Gastroesophageal sphincter (tissue), 4 donors: ENCODE results near the gene FAM151B. TPM values are rescaled to one million over a fixed set of nuclear protein-coding genes. Genes with fewer than 3 reads are reported as not detected.
A peak's percentile ranks its signal among the peaks of the same experiment; 100 is the strongest.

Experiments used
- ATAC-seq: fragments of 150-250 bp; one replicate; pipeline ENCODE4 v1.9.1; 2016; ENCODE audit warnings: mild to moderate bottlenecking, moderate library complexity
- H3K27ac ChIP-seq, 4 donors: fragments of 200-600 bp; sonication (generic) in 3 of 4; 1 replicate in 3 of 4; 2 replicates in 1 of 4; pipeline ENCODE4 v1.5.1; 2016 to 2019
- H3K27me3 ChIP-seq: fragments of 200-600 bp; sonication (generic); one replicate; pipeline ENCODE4 v1.5.1; 2019
- H3K36me3 ChIP-seq, 2 donors: fragments of 200-600 bp; sonication (generic); one replicate each; pipeline ENCODE4 v1.5.1; 2019; ENCODE audit warnings: control low read depth in 1 of 2
- H3K4me1 ChIP-seq, 3 donors: fragments of 200-600 bp; sonication (generic); 1 replicate in 2 of 3; 2 replicates in 1 of 3; pipeline ENCODE4 v1.5.1; 2016 to 2019; ENCODE audit warnings: control low read depth in 2 of 3
- H3K4me3 ChIP-seq, 2 donors: fragments of 200-600 bp; sonication (generic); one replicate each; pipeline ENCODE4 v1.5.1; 2019; ENCODE audit warnings: mild to moderate bottlenecking in 1 of 2, moderate library complexity in 1 of 2
- H3K9me3 ChIP-seq, 3 donors: fragments of 200-600 bp; sonication (generic); one replicate each; pipeline ENCODE4 v1.5.1; 2017 to 2019; ENCODE audit warnings: control low read depth in 2 of 3
- EP300 ChIP-seq: sonication (generic); formaldehyde crosslinking; IDR thresholded peaks from one replicate; pipeline ENCODE4 v1.6.1; 2017; ENCODE audit warnings: antibody characterized with exemption, mild to moderate bottlenecking
- POLR2A ChIP-seq, 2 donors: fragments of 450-650 bp; IDR thresholded peaks; one replicate each; pipeline ENCODE4 v1.6.1; 2017; ENCODE audit warnings: antibody characterized with exemption in 2 of 2, mild to moderate bottlenecking in 2 of 2, moderate library complexity in 1 of 2
- POLR2AphosphoS5 ChIP-seq: sonication (generic); formaldehyde crosslinking; IDR thresholded peaks from one replicate; pipeline ENCODE4 v1.6.1; 2017; ENCODE audit warnings: antibody characterized with exemption
- WGBS, 2 donors: methylation state at CpG; one replicate each; pipeline ENCODE4 v1.1.5; 2018; ENCODE audit warnings: low coverage in 1 of 2; 5-methylcytosine and 5-hydroxymethylcytosine counted together
- total RNA-seq, 4 donors: library from RNA; depleted of rRNA; stranded (reverse); fragments of >200 nt; gene quantifications; one replicate each; pipeline ENCODE4 v1.1.0, GENCODE V29; 2016
- TF ChIP-seq, protein P1 (sequence below), 4 experiments: fragments of 200-600 bp in 2 of 4; fragments of 450-650 bp in 2 of 4; sonication (generic) in 1 of 4; IDR thresholded peaks; one replicate each; pipeline ENCODE4 v1.5.1; 2017 to 2019; ENCODE audit warnings: antibody characterized with exemption in 4 of 4, mild to moderate bottlenecking in 2 of 4, moderate library complexity in 2 of 4

FAM151B gene
- 10 to 100 TPM in 1 of 4 donors, 1 to 10 TPM in 3; 1.3 to 11.2 (median 3.3) TPM for total RNA-seq

DNA sequence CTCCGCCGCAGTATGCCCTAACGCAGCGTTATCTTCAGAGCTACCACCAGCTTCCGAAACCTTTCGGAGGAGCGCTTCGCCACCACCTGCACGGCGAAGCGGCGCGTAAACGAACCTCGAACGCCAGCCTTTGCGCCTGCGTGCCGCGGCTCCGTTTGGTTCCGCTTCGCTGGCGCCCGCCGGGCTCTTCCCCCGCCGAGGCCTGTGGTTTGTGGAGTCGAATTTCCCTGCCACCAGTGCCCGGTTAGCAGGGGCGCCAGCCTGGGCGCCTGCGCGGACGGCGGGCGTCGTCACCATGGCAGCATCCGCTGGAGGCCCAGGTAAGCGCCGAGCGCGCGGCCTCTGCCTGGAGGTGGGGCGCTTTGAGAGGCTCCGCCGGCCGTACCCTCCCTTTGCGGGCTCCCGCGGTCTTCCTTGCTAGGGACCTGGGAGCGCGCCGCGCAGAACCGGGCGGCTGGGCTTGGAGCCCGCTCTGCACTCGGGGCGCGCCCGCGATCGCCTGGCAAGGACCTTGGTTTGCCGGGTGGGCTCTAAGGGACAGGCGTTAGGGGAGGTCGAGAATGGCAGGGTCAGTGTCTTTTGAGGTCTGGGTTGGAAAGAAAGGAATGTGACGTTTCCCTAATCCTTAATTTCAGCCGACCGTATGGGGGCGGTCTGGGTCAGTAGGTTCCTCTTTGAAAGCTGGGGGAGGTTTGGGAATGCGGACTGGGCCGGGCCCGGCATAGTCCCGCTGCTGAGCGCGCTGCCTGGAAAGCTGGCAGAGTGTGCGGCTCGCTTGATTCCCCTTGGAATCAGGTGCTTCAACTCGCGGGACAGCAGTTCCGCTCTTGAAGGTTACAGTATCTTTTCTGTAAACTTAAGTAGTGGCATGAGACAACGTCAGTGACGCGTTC, at the start of gene FAM151B:
TSS of gene FAM151B (plus strand) at position 272 of the 893 bp plus-strand sequence. CDS start at position 296, 24 bp downstream.
- peaks cover 0 to 5% of the 10 kb centered on the region in 2 donors for H3K36me3 ChIP-seq
- peak within 1 kb of the TSS; percentile 0 to 87 (median 84) for H3K27ac ChIP-seq
- ATAC-seq = peak; percentile 92
- 1 to 2% methylated on average over 22 to 37 of the region's 85 CpGs for WGBS, 2 donors
- H3K9me3 ChIP-seq = peaks cover 0 to 9% (median 0%) of the 10 kb centered on the region in 3 donors
- TF ChIP-seq, protein P1, sequence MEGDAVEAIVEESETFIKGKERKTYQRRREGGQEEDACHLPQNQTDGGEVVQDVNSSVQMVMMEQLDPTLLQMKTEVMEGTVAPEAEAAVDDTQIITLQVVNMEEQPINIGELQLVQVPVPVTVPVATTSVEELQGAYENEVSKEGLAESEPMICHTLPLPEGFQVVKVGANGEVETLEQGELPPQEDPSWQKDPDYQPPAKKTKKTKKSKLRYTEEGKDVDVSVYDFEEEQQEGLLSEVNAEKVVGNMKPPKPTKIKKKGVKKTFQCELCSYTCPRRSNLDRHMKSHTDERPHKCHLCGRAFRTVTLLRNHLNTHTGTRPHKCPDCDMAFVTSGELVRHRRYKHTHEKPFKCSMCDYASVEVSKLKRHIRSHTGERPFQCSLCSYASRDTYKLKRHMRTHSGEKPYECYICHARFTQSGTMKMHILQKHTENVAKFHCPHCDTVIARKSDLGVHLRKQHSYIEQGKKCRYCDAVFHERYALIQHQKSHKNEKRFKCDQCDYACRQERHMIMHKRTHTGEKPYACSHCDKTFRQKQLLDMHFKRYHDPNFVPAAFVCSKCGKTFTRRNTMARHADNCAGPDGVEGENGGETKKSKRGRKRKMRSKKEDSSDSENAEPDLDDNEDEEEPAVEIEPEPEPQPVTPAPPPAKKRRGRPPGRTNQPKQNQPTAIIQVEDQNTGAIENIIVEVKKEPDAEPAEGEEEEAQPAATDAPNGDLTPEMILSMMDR (IDR thresholded peaks at IDR 0.05) = peak in 1 of 4 experiments; percentile 24
- TF ChIP-seq EP300 (no peak), POLR2A (IDR thresholded peaks at IDR 0.05) (no peak), POLR2AphosphoS5 (peak; percentile 2)
- peaks cover 0 to 17% (median 0%) of the 10 kb centered on the region in 3 donors for H3K4me1 ChIP-seq
- no peaks in the 10 kb centered on the region for H3K27me3 ChIP-seq
- peak within 1 kb of the TSS; percentile 42 to 76 for H3K4me3 ChIP-seq

DNA sequence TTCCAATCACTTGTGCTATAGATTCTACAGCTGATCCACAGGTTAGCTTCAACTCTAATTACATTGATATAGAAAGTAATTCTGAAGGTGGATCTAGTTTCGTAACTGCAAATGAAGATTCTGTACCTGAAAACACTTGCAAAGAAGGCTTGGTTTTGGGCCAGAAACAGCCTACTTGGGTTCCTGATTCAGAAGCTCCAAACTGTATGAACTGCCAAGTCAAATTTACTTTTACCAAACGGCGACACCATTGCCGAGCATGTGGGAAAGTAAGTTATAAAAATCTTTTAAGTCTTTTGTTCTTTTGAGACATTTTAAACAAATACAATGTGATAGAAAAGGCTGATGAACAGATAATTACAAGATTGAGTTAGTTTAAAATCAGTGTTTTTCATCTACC, 49.2 kb upstream of the FAM151B start:
- Histone ChIP-seq H3K36me3 (peaks cover 0 to 63% of the 10 kb centered on the region in 2 donors), H3K4me1 (no peaks in the 10 kb centered on the region), H3K9me3 (no peaks in the 10 kb centered on the region), H3K27ac (no peak overlapping the region), H3K4me3 (no peak overlapping the region), H3K27me3 (no peaks in the 10 kb centered on the region)
- TF ChIP-seq EP300 = no peak
- TF ChIP-seq, protein P1 (IDR thresholded peaks at IDR 0.05) = no peak
- TF ChIP-seq POLR2A (IDR thresholded peaks at IDR 0.05) = no peak
- TF ChIP-seq POLR2AphosphoS5 = no peak
- no peak for ATAC-seq
- 87 to 95% methylated on average over 4 of the region's 4 CpGs for WGBS, 2 donors

GRCh38 chr5:80439213-80439612, 48.7 kb upstream of the FAM151B start:
- no peaks in the 10 kb centered on the region for H3K27me3 ChIP-seq
- H3K9me3 ChIP-seq = no peaks in the 10 kb centered on the region
- no peak overlapping the region for H3K4me3 ChIP-seq
- no peak overlapping the region for H3K27ac ChIP-seq
- no peak for ATAC-seq
- TF ChIP-seq EP300 = no peak
- TF ChIP-seq, protein P1 (IDR thresholded peaks at IDR 0.05) = no peak
- no peak for TF ChIP-seq POLR2AphosphoS5
- no peak for TF ChIP-seq POLR2A (IDR thresholded peaks at IDR 0.05)
- H3K36me3 ChIP-seq = peaks cover 0 to 65% of the 10 kb centered on the region in 2 donors
- no peaks in the 10 kb centered on the region for H3K4me1 ChIP-seq

- Histone ChIP-seq H3K4me1 (no peaks in the 10 kb centered on the region), H3K9me3 (no peaks in the 10 kb centered on the region), H3K27ac (no peak overlapping the region), H3K36me3 (peaks cover 0 to 64% of the 10 kb centered on the region in 2 donors), H3K4me3 (no peak overlapping the region), H3K27me3 (no peaks in the 10 kb centered on the region)
- no peak for ATAC-seq
- TF ChIP-seq POLR2A (IDR thresholded peaks at IDR 0.05) = no peak
- no peak for TF ChIP-seq POLR2AphosphoS5
- no peak for TF ChIP-seq EP300
- TF ChIP-seq, protein P1 (IDR thresholded peaks at IDR 0.05) = no peak
Measured at GRCh38 chr5:80442742-80443141, 45.2 kb upstream of the FAM151B start.

DNA sequence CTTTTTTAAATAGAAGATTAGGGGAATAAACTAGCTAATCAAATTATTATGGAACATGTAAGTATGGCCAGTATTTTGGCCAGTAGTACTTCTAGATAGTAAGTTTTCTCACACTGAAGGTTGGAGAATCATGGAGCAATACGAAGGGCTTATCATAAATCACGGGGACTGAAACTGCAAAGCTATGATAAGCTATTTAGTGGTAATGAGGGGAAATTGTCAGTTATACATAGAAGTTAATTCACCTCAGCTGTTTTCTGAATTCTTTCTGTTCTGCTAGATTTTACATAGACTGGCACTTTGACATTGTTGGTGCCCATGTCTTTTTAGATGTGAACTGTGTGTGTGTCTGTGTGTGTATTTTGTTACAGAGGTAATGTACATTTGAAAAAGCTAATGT, 34.5 kb upstream of the FAM151B start:
- TF ChIP-seq POLR2A (IDR thresholded peaks at IDR 0.05) (no peak), POLR2AphosphoS5 (no peak), EP300 (no peak)
- TF ChIP-seq, protein P1 (IDR thresholded peaks at IDR 0.05) = no peak
- WGBS, 2 donors = 96% methylated on average over 2 of the region's 2 CpGs
- H3K4me1 ChIP-seq = no peaks in the 10 kb centered on the region
- no peak for ATAC-seq
- no peak overlapping the region for H3K4me3 ChIP-seq
- no peaks in the 10 kb centered on the region for H3K27me3 ChIP-seq
- peaks cover 2 to 79% of the 10 kb centered on the region in 2 donors for H3K36me3 ChIP-seq
- no peaks in the 10 kb centered on the region for H3K9me3 ChIP-seq
- H3K27ac ChIP-seq = no peak overlapping the region
